GM18867 (cell line): ENCODE data around the gene GAK.

Source experiments
- ATAC-seq: cut with Tn5 transposase; IDR thresholded peaks from one replicate; pipeline ENCODE4 v1.9.1; 2021; ENCODE audit warnings: mild to moderate bottlenecking, moderate library complexity; ENCODE audit not compliant: unreplicated experiment

Gene GAK

GRCh38 chr4:855880-856224 lies 76.3 kb downstream of the GAK start:
- ATAC-seq, result no peak

GRCh38 chr4:854356-854755 lies 77.8 kb downstream of the GAK start:
- no peak for ATAC-seq

GRCh38 chr4:853416-853781 lies 78.7 kb downstream of the GAK start:
- no peak for ATAC-seq

- ATAC-seq, result no peak
Observed at GRCh38 chr4:851701-852430, 80.2 kb downstream of the GAK start.

- ATAC-seq, result no peak
Observed at GRCh38 chr4:850323-850945, 81.7 kb downstream of the GAK start.

- no peak for ATAC-seq
Observed at GRCh38 chr4:849478-850175, 82.5 kb downstream of the GAK start.

GRCh38 chr4:848803-849477 lies 83.2 kb downstream of the GAK start:
- ATAC-seq, result no peak

GRCh38 chr4:848307-848691 lies 83.8 kb downstream of the GAK start:
- no peak for ATAC-seq

- ATAC-seq, result no peak
Observed at GRCh38 chr4:845836-846251, 86.3 kb downstream of the GAK start.

GRCh38 chr4:845233-845835 lies 86.8 kb downstream of the GAK start:
- no peak for ATAC-seq

GRCh38 chr4:844752-845232 lies 87.3 kb downstream of the GAK start:
- ATAC-seq, result no peak

- no peak for ATAC-seq
Observed at GRCh38 chr4:839675-840443, 92.3 kb downstream of the GAK start.

- no peak for ATAC-seq
Observed at GRCh38 chr4:837772-838171, 94.3 kb downstream of the GAK start.

GRCh38 chr4:836750-837301 lies 95.3 kb downstream of the GAK start:
- ATAC-seq, result no peak

GRCh38 chr4:836003-836511 lies 96.1 kb downstream of the GAK start:
- no peak for ATAC-seq

- ATAC-seq, result no peak
Observed at GRCh38 chr4:835148-836002, 96.7 kb downstream of the GAK start.

- no peak for ATAC-seq
Observed at GRCh38 chr4:834368-835147, 97.6 kb downstream of the GAK start.

GRCh38 chr4:833731-834367 lies 98.3 kb downstream of the GAK start:
- no peak for ATAC-seq
